Measurements from ENCODE around the gene ZNF214.
"Not testable (repeated sequence)": the region's sequence is repeated elsewhere in the genome, so short reads cannot be mapped to it uniquely, and the experiment has no call there.

ZNF214 gene

GRCh38 chr11:6988506-6988905 is 31.6 kb downstream of the ZNF214 start:
- no peak for DNase-seq (ENCODE audit: low read depth, low spot score)

- DNase-seq (ENCODE audit: low read depth, low spot score), result no peak
These were observed 33.7 kb downstream of the ZNF214 start for GRCh38 chr11:6986487-6986886.

- no peak for DNase-seq (ENCODE audit: low read depth, low spot score)
These were observed 40.8 kb downstream of the ZNF214 start for GRCh38 chr11:6979365-6979764.

- DNase-seq (ENCODE audit: low read depth, low spot score), result not testable (repeated sequence)
These were observed 50.3 kb downstream of the ZNF214 start for GRCh38 chr11:6969854-6970253.

GRCh38 chr11:6968816-6969215 is 51.3 kb downstream of the ZNF214 start:
- DNase-seq (ENCODE audit: low read depth, low spot score), result no peak

- DNase-seq (ENCODE audit: low read depth, low spot score), result no peak
These were observed 57.5 kb downstream of the ZNF214 start for GRCh38 chr11:6962673-6963072.

GRCh38 chr11:6962141-6962540 is 58.0 kb downstream of the ZNF214 start:
- DNase-seq (ENCODE audit: low read depth, low spot score), result no peak

- not testable (repeated sequence) for DNase-seq (ENCODE audit: low read depth, low spot score)
These were observed 65.9 kb downstream of the ZNF214 start for GRCh38 chr11:6954248-6954647.
